Neural cell (in vitro differentiated cells): ENCODE results near the gene ATP8B3.

ENCODE experiments used
- EP300 ChIP-seq: fragments of 450-650 bp; conservative IDR thresholded peaks from 2 replicates; pipeline ENCODE4 v1.6.1; 2014; ENCODE audit warnings: antibody characterized with exemption, mild to moderate bottlenecking, moderate library complexity; ENCODE audit not compliant: poor library complexity, severe bottlenecking
- EZH2 ChIP-seq: fragments of 200-600, 300-800 bp; shearing (Covaris generic), sonication (generic); IDR thresholded peaks from 2 replicates; pipeline ENCODE4 v1.6.1; 2014; ENCODE audit warnings: antibody characterized with exemption, low read length, borderline replicate concordance, mild to moderate bottlenecking; ENCODE audit not compliant: insufficient read depth, poor library complexity, severe bottlenecking
- TAF1 ChIP-seq: IDR thresholded peaks from 2 replicates; pipeline ENCODE4 v1.6.1; 2012; ENCODE audit warnings: low read depth
- TF ChIP-seq, protein P1 (sequence below): fragments of 450-650 bp; IDR thresholded peaks from 2 replicates; pipeline ENCODE4 v1.5.1; 2014; ENCODE audit warnings: antibody characterized with exemption, mild to moderate bottlenecking, moderate library complexity; ENCODE audit not compliant: poor library complexity, severe bottlenecking

- TF ChIP-seq, protein P1, sequence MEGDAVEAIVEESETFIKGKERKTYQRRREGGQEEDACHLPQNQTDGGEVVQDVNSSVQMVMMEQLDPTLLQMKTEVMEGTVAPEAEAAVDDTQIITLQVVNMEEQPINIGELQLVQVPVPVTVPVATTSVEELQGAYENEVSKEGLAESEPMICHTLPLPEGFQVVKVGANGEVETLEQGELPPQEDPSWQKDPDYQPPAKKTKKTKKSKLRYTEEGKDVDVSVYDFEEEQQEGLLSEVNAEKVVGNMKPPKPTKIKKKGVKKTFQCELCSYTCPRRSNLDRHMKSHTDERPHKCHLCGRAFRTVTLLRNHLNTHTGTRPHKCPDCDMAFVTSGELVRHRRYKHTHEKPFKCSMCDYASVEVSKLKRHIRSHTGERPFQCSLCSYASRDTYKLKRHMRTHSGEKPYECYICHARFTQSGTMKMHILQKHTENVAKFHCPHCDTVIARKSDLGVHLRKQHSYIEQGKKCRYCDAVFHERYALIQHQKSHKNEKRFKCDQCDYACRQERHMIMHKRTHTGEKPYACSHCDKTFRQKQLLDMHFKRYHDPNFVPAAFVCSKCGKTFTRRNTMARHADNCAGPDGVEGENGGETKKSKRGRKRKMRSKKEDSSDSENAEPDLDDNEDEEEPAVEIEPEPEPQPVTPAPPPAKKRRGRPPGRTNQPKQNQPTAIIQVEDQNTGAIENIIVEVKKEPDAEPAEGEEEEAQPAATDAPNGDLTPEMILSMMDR, result no peak
- TF ChIP-seq EP300 (no peak), EZH2 (no peak), TAF1 (no peak)
Measured at GRCh38 chr19:1780272-1780958, 31.7 kb downstream of the ATP8B3 start.
